GM12873 (cell line): ENCODE results near the gene FASTKD1.

Experiments
- TF ChIP-seq, protein P1 (sequence below): IDR thresholded peaks from 2 replicates; pipeline ENCODE4 v1.5.1; 2012; ENCODE audit warnings: low read depth, mild to moderate bottlenecking, moderate library complexity, low read length, control low read depth; ENCODE audit not compliant: insufficient read depth; ENCODE audit errors: missing control alignments

Gene FASTKD1, protein sequence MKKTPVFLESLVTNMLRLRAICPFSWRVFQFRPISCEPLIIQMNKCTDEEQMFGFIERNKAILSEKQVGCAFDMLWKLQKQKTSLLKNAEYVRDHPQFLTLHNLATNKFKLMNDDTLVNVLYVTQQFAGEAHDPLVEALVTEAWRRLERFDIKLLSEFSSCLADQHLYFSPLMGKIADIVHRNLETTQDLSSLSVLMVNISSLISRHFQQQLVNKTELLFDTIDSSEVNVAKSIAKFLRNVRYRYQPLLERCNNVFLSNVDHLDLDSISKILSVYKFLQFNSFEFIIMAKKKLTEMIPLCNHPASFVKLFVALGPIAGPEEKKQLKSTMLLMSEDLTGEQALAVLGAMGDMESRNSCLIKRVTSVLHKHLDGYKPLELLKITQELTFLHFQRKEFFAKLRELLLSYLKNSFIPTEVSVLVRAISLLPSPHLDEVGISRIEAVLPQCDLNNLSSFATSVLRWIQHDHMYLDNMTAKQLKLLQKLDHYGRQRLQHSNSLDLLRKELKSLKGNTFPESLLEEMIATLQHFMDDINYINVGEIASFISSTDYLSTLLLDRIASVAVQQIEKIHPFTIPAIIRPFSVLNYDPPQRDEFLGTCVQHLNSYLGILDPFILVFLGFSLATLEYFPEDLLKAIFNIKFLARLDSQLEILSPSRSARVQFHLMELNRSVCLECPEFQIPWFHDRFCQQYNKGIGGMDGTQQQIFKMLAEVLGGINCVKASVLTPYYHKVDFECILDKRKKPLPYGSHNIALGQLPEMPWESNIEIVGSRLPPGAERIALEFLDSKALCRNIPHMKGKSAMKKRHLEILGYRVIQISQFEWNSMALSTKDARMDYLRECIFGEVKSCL

DNA sequence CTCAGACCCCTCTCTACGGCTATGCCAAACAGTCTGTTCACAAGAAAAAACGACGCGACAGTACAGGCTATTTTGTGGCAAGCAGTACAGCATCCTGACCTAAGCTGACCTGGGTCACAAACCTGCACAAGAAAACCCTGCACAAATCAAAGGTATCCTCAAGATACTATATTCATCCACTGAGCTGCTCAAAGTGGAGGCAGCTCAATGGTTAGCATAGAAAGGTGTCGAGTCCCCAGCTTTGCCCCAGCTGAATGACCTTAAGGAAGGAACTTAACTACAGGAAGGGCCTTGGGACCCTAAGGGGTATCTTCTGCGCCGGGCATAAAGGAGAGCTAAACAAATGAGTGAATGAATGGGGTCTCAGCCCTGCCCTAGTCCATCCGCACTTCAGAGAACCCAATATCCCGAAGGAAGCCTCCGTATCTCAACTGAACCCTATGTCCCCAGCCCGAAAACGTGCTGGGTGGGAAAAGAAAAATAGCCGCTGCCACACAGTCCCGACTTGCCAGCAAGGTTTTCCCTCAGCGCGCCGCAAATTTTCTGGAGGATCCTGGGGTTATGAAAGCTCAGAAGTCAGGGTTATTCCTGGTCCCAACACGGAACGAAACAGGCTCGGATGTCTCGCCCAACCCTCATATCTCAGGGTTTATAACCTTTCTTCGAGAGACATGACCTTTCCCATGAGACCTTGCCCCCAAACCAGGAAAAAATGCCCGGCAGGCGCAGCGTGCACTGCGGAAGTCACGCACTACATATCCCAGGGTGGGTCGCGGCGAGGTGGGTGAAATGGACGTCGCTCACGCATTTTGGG lies at the start of gene FASTKD1:
FASTKD1 (minus strand) TSS at position 706 of the 814 bp plus-strand sequence. CDS start 1,836 bp downstream, outside the sequence.
- TF ChIP-seq, protein P1, sequence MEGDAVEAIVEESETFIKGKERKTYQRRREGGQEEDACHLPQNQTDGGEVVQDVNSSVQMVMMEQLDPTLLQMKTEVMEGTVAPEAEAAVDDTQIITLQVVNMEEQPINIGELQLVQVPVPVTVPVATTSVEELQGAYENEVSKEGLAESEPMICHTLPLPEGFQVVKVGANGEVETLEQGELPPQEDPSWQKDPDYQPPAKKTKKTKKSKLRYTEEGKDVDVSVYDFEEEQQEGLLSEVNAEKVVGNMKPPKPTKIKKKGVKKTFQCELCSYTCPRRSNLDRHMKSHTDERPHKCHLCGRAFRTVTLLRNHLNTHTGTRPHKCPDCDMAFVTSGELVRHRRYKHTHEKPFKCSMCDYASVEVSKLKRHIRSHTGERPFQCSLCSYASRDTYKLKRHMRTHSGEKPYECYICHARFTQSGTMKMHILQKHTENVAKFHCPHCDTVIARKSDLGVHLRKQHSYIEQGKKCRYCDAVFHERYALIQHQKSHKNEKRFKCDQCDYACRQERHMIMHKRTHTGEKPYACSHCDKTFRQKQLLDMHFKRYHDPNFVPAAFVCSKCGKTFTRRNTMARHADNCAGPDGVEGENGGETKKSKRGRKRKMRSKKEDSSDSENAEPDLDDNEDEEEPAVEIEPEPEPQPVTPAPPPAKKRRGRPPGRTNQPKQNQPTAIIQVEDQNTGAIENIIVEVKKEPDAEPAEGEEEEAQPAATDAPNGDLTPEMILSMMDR = no peak

DNA sequence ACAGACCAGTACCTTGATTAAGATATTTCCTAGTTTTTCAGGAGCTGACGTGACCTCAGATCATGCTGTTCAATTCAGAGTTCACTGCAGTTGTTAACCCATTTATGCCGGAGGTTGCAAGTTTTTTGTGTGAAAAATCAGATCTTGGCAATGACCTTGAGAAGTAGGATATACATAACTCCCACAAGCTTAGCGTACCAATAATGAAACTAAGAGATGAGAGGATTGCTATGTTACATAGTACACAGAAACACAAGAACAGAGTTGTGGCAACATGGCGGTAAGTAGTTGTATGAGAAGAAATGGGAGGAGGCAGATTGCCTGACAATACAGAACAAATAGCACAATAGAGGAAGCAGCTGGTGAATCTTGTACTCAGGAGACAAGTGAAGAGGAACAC lies 49.6 kb upstream of the FASTKD1 start:
- TF ChIP-seq, protein P1 = no peak

DNA sequence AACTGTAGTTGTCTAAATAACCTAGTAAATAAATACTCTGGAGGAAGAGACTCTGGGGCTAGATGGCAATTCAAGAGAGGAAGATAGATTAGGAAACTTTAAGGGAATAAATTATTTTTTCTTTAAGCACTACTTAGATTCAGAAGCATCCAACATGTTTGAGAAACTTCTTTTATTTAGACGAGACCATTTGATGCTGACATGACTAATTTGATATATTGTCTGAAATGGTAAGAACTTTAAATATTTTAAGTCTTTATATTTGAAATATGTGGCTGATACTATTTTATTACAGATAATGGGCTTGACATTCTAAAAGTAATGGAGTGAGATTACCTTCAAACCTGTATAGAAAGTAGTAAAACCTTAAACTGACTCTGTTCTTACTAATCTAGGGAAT lies 46.8 kb upstream of the FASTKD1 start:
- TF ChIP-seq, protein P1 = no peak

DNA sequence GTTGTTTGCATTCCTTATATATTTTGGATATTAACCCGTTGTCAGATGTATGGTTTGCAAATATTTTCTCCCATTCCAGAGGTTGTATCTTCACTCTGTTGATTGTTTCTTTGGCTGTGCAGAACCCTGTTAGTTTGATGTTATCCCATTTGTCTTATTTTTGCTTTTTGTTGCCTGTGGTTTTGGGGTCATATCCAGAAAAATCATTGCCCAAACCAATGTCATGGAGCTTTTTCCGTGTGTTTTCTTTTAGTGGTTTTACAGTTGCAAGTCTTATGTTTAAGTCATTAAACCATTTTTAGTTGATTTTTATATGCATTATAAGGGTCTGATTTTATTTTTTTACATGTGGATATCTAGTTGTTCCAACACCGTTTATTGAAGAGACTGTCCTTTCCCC lies 46.3 kb upstream of the FASTKD1 start:
- TF ChIP-seq, protein P1 = no peak

DNA sequence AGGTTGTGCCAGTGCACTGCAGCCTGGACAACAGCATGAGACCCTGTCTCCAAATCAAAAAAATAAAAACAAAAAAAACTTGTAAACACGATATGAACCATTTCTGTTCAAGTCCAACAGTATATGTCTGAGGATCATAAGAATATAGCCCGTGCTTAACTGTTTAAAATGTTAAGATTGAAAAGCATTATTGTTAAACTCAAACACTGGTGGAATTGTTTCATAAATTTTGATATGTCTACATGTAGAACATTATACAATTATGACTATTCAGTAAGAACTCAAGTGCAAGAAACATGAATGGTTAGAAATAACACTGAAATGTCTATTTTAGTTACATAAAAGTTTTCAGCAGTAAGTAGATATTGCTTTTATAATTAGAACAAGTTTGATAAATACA lies 40.2 kb upstream of the FASTKD1 start:
- TF ChIP-seq, protein P1 = no peak

DNA sequence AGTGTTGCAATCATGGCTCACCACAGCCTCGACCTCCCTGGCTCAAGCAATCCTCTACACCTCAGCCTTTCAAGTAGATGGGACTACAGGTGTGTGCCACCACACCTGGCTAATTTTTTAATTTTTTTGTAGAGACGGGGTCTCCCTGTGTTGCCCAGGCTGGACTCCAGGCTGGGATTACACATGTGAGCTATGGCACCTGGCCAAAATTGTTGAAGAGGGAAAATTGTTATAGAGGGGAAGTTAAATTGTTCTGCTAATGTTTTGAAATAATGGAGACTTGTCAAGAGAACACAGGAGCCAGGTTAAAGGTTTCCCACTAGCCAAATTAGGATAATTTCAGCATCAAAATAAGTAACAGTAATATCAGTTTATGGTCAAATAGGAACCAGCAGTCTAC lies 35.6 kb upstream of the FASTKD1 start:
- TF ChIP-seq, protein P1 = no peak
